Measurements from ENCODE around the gene CHRNB1.

DNA sequence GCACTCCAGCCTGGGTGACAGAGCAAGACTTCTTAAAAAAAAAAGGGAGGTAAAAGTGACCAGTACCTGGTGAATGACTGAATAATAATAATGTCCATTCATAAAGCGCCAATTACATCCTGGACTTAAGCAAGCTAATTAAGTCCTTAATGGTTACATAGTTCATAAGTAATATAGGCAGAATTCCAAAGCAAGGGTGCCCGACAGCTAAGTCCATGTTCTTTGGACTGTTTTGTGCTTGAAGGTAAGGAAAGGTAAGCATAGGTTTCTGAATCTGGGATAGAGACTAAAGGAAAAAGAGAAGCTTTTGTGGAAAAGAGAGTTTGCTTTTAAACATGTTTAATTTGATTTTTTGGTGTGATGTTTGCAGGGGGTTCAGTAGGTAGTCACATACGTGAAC, 49.1 kb downstream of the CHRNB1 start:
- TF ChIP-seq, protein P1, sequence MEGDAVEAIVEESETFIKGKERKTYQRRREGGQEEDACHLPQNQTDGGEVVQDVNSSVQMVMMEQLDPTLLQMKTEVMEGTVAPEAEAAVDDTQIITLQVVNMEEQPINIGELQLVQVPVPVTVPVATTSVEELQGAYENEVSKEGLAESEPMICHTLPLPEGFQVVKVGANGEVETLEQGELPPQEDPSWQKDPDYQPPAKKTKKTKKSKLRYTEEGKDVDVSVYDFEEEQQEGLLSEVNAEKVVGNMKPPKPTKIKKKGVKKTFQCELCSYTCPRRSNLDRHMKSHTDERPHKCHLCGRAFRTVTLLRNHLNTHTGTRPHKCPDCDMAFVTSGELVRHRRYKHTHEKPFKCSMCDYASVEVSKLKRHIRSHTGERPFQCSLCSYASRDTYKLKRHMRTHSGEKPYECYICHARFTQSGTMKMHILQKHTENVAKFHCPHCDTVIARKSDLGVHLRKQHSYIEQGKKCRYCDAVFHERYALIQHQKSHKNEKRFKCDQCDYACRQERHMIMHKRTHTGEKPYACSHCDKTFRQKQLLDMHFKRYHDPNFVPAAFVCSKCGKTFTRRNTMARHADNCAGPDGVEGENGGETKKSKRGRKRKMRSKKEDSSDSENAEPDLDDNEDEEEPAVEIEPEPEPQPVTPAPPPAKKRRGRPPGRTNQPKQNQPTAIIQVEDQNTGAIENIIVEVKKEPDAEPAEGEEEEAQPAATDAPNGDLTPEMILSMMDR (IDR thresholded peaks at IDR 0.05) = no peak
- TF ChIP-seq POLR2A (IDR thresholded peaks at IDR 0.05) = no peak
